Naive thymus-derived CD4-positive, alpha-beta T cell (primary cell): ENCODE data around the gene CHCHD10. TPM values are rescaled to one million over a fixed set of nuclear protein-coding genes. Genes with fewer than 3 reads are reported as not detected.

ENCODE experiments used
- ATAC-seq: fragments of 150-1000 bp; cut with Tn5 transposase; 2 replicates; pipeline ENCODE4 v1.10.0; 2021; ENCODE audit warnings: mild to moderate bottlenecking, moderate library complexity
- CTCF ChIA-PET: fragments of 350-600 bp; sonication (Branson Sonifier 250); formaldehyde crosslinking; loops from one replicate; lab custom pipeline; 2021; ENCODE audit warnings: antibody characterized with exemption; lab: Charles Lee
- POLR2A ChIA-PET: fragments of 350-600 bp; sonication (Branson Sonifier 250); formaldehyde crosslinking; loops from one replicate; lab custom pipeline; 2021; ENCODE audit warnings: antibody characterized with exemption, inconsistent platforms; lab: Charles Lee
- DNase-seq, 9 donors: peaks; one replicate each; pipeline versions ENCODE4 v3.0.0 to v3.0.0-alpha.2; 2020 to 2022; ENCODE audit warnings: mixed read lengths in 1 of 9
- H3K27ac ChIP-seq: one replicate; pipeline ENCODE4 v1.7.0; 2013; ENCODE audit warnings: mild to moderate bottlenecking, low read depth, low read length, moderate library complexity
- H3K27me3 ChIP-seq, 2 donors: one replicate each; pipeline ENCODE4 v1.7.0; 2013; ENCODE audit warnings: low read length in 2 of 2, mild to moderate bottlenecking in 2 of 2, moderate library complexity in 2 of 2; ENCODE audit not compliant: control insufficient read depth in 2 of 2, insufficient read depth in 2 of 2
- H3K36me3 ChIP-seq, 3 experiments: 1 replicate in 2 of 3; 2 replicates in 1 of 3; pipeline ENCODE4 v1.7.0; 2013; ENCODE audit warnings: low read length in 3 of 3, mild to moderate bottlenecking in 3 of 3, moderate library complexity in 1 of 3; ENCODE audit not compliant: insufficient read depth in 3 of 3, control insufficient read depth in 2 of 3
- H3K4me1 ChIP-seq, 2 donors: one replicate each; pipeline ENCODE4 v1.7.0; 2013; ENCODE audit warnings: low read length in 2 of 2, mild to moderate bottlenecking in 2 of 2, moderate library complexity in 1 of 2; ENCODE audit not compliant: control insufficient read depth in 2 of 2, insufficient read depth in 2 of 2
- H3K4me3 ChIP-seq: 2 replicates; pipeline ENCODE4 v1.7.0; 2013; ENCODE audit warnings: mild to moderate bottlenecking, low read length
- H3K9me3 ChIP-seq, 3 experiments: 1 replicate in 2 of 3; 2 replicates in 1 of 3; pipeline ENCODE4 v1.7.0; 2013; ENCODE audit warnings: low read length in 3 of 3; ENCODE audit not compliant: control insufficient read depth in 2 of 3
- H3K27ac Mint-ChIP-seq, 9 donors: one replicate each; pipeline ENCODE4 v1.8.0; 2020 to 2022; ENCODE audit warnings: mixed read lengths in 9 of 9, mild to moderate bottlenecking in 8 of 9, moderate library complexity in 5 of 9, inconsistent platforms in 2 of 9
- H3K27me3 Mint-ChIP-seq, 5 donors: one replicate each; pipeline ENCODE4 v1.8.0; 2021 to 2022; ENCODE audit warnings: mixed read lengths in 5 of 5, mild to moderate bottlenecking in 1 of 5
- H3K36me3 Mint-ChIP-seq, 5 donors: one replicate each; pipeline ENCODE4 v1.8.0; 2020 to 2022; ENCODE audit warnings: mixed read lengths in 5 of 5, mild to moderate bottlenecking in 3 of 5, inconsistent platforms in 1 of 5
- H3K4me1 Mint-ChIP-seq, 7 donors: one replicate each; pipeline ENCODE4 v1.8.0; 2020 to 2022; ENCODE audit warnings: mixed read lengths in 7 of 7, mild to moderate bottlenecking in 3 of 7, inconsistent platforms in 1 of 7
- H3K4me3 Mint-ChIP-seq, 10 donors: one replicate each; pipeline ENCODE4 v1.8.0; 2020 to 2022; ENCODE audit warnings: mild to moderate bottlenecking in 10 of 10, mixed read lengths in 10 of 10, moderate library complexity in 6 of 10, inconsistent platforms in 2 of 10
- H3K9me3 Mint-ChIP-seq, 11 donors: one replicate each; pipeline ENCODE4 v1.8.0; 2020 to 2022; ENCODE audit warnings: mixed read lengths in 11 of 11, mild to moderate bottlenecking in 4 of 11, inconsistent platforms in 1 of 11, moderate library complexity in 1 of 11
- intact Hi-C, 2 donors: fragments of 100-400 bp; cut with micrococcal nuclease; formaldehyde crosslinking; loops; one replicate each; pipeline ENCODE4 v1.15.1; 2023
- polyA plus RNA-seq, 2 donors: library from polyadenylated mRNA; unstranded; fragments of 300-500 nt; fragmentation: Illumina TruSeq; gene quantifications; one replicate each; pipeline ENCODE4 v1.2.3, GENCODE V29; 2021
- total RNA-seq, 6 experiments: library from RNA in 5 of 6; stranded (reverse) in 5 of 6; gene quantifications; 1 replicate in 5 of 6; 2 replicates in 1 of 6; pipeline ENCODE4 v1.2.3 and lab custom pipeline; 2021 to 2026

The CHCHD10 gene
- total and polyA plus RNA-seq, 7 experiments from 2014 or later = 25.6 to 56.1 (median 42.2) TPM

- CTCF ChIA-PET = interaction anchor here (0.7 kb wide), 1 partner anchor 436 kb away, joined by 5 read pairs; no protein-coding TSS in a partner anchor
- H3K27ac Mint-ChIP-seq = peak overlapping the region in 1 of 9 donors; percentile 63
- no peaks in the 10 kb centered on the region for H3K27me3 Mint-ChIP-seq
Observed at GRCh38 chr22:23806837-23807236, 39.1 kb upstream of the CHCHD10 start.

GRCh38 chr22:23804781-23805291 lies 37.1 kb upstream of the CHCHD10 start:
- Histone ChIP-seq H3K27me3 (no peaks in the 10 kb centered on the region), H3K4me1 (no peaks in the 10 kb centered on the region), H3K9me3 (no peaks in the 10 kb centered on the region), H3K27ac (no peak overlapping the region), H3K4me3 (no peak overlapping the region), H3K36me3 (peaks cover 9 to 68% (median 32%) of the 10 kb centered on the region in 3 experiments)
- H3K27me3 Mint-ChIP-seq = no peaks in the 10 kb centered on the region
- no peak for DNase-seq
- H3K27ac Mint-ChIP-seq = peak overlapping the region in 1 of 9 donors; percentile 51
- H3K4me3 Mint-ChIP-seq = no peak overlapping the region
- POLR2A ChIA-PET = interaction anchor here (0.6 kb wide), 1 partner anchor 11 kb away, joined by 4 read pairs; no protein-coding TSS in a partner anchor
- peaks cover 0 to 5% (median 0%) of the 10 kb centered on the region in 7 donors for H3K4me1 Mint-ChIP-seq
- H3K9me3 Mint-ChIP-seq = no peaks in the 10 kb centered on the region
- no peak for ATAC-seq
- H3K36me3 Mint-ChIP-seq = peaks cover 21 to 51% (median 29%) of the 10 kb centered on the region in 5 donors
- intact Hi-C loops = no loop called here
- CTCF ChIA-PET = interaction anchor here (0.6 kb wide), 1 partner anchor 1753 kb away, joined by 3 read pairs; no protein-coding TSS in a partner anchor

More at GRCh38 chr22:23806837-23807236, 39.1 kb upstream of the CHCHD10 start:
- H3K36me3 ChIP-seq = peaks cover 9 to 62% (median 16%) of the 10 kb centered on the region in 3 experiments
- H3K9me3 ChIP-seq = no peaks in the 10 kb centered on the region
- no peak overlapping the region for H3K27ac ChIP-seq
- peaks cover 0 to 2% (median 0%) of the 10 kb centered on the region in 7 donors for H3K4me1 Mint-ChIP-seq
- H3K27me3 ChIP-seq = no peaks in the 10 kb centered on the region
- no peak overlapping the region for H3K4me3 Mint-ChIP-seq
- peaks cover 7 to 45% (median 17%) of the 10 kb centered on the region in 5 donors for H3K36me3 Mint-ChIP-seq
- POLR2A ChIA-PET = no interaction called here
- ATAC-seq (no peak), DNase-seq (no peak)
- H3K4me1 ChIP-seq = no peaks in the 10 kb centered on the region
- H3K9me3 Mint-ChIP-seq = peaks cover 0 to 1% (median 0%) of the 10 kb centered on the region in 11 donors
- no peak overlapping the region for H3K4me3 ChIP-seq
- intact Hi-C loops = no loop called here

GRCh38 chr22:23803001-23803819 lies 35.4 kb upstream of the CHCHD10 start:
- H3K27ac Mint-ChIP-seq = no peak overlapping the region

GRCh38 chr22:23801886-23802377 lies 34.2 kb upstream of the CHCHD10 start:
- ChIA-PET POLR2A (no interaction called here), CTCF (no interaction called here)
- no peak overlapping the region for H3K4me3 Mint-ChIP-seq
- no peak overlapping the region for H3K27ac Mint-ChIP-seq
- intact Hi-C loops = no loop called here
- peaks cover 0 to 5% (median 0%) of the 10 kb centered on the region in 7 donors for H3K4me1 Mint-ChIP-seq
- H3K9me3 Mint-ChIP-seq = no peaks in the 10 kb centered on the region
- Histone ChIP-seq H3K36me3 (peaks cover 9 to 76% (median 32%) of the 10 kb centered on the region in 3 experiments), H3K9me3 (no peaks in the 10 kb centered on the region), H3K27me3 (no peaks in the 10 kb centered on the region), H3K4me3 (no peak overlapping the region), H3K27ac (no peak overlapping the region), H3K4me1 (no peaks in the 10 kb centered on the region)
- no peak for DNase-seq
- ATAC-seq = no peak
- H3K36me3 Mint-ChIP-seq = peaks cover 17 to 57% (median 30%) of the 10 kb centered on the region in 5 donors
- H3K27me3 Mint-ChIP-seq = no peaks in the 10 kb centered on the region

More at GRCh38 chr22:23803001-23803819, 35.4 kb upstream of the CHCHD10 start:
- POLR2A ChIA-PET = no interaction called here
- CTCF ChIA-PET = no interaction called here
- H3K4me3 ChIP-seq = no peak overlapping the region
- H3K27me3 ChIP-seq = no peaks in the 10 kb centered on the region
- Mint-ChIP-seq H3K36me3 (peaks cover 21 to 59% (median 30%) of the 10 kb centered on the region in 5 donors), H3K4me3 (no peak overlapping the region), H3K9me3 (no peaks in the 10 kb centered on the region), H3K27me3 (no peaks in the 10 kb centered on the region), H3K4me1 (peaks cover 0 to 5% (median 0%) of the 10 kb centered on the region in 7 donors)
- no peaks in the 10 kb centered on the region for H3K9me3 ChIP-seq
- DNase-seq (no peak), ATAC-seq (no peak)
- peaks cover 9 to 74% (median 32%) of the 10 kb centered on the region in 3 experiments for H3K36me3 ChIP-seq
- no peak overlapping the region for H3K27ac ChIP-seq
- intact Hi-C loops = no loop called here
- no peaks in the 10 kb centered on the region for H3K4me1 ChIP-seq

GRCh38 chr22:23801238-23801821 lies 33.6 kb upstream of the CHCHD10 start:
- Mint-ChIP-seq H3K4me1 (peaks cover 0 to 5% (median 0%) of the 10 kb centered on the region in 7 donors), H3K9me3 (no peaks in the 10 kb centered on the region), H3K27me3 (no peaks in the 10 kb centered on the region), H3K4me3 (no peak overlapping the region), H3K27ac (peak overlapping the region in 1 of 9 donors; percentile 51), H3K36me3 (peaks cover 17 to 61% (median 34%) of the 10 kb centered on the region in 5 donors)
- intact Hi-C loops = no loop called here
- no peak for DNase-seq
- no peak overlapping the region for H3K27ac ChIP-seq
- no peak overlapping the region for H3K4me3 ChIP-seq
- peaks cover 9 to 75% (median 33%) of the 10 kb centered on the region in 3 experiments for H3K36me3 ChIP-seq
- H3K9me3 ChIP-seq = no peaks in the 10 kb centered on the region
- no peak for ATAC-seq
- CTCF ChIA-PET = no interaction called here
- H3K4me1 ChIP-seq = no peaks in the 10 kb centered on the region
- POLR2A ChIA-PET = no interaction called here
- H3K27me3 ChIP-seq = no peaks in the 10 kb centered on the region

- Mint-ChIP-seq H3K4me1 (peaks cover 0 to 5% (median 0%) of the 10 kb centered on the region in 7 donors), H3K4me3 (no peak overlapping the region), H3K27me3 (no peaks in the 10 kb centered on the region), H3K27ac (peak overlapping the region in 1 of 9 donors; percentile 51), H3K9me3 (no peaks in the 10 kb centered on the region), H3K36me3 (peaks cover 17 to 62% (median 30%) of the 10 kb centered on the region in 5 donors)
- Histone ChIP-seq H3K27me3 (no peaks in the 10 kb centered on the region), H3K27ac (no peak overlapping the region), H3K36me3 (peaks cover 3 to 75% (median 36%) of the 10 kb centered on the region in 3 experiments), H3K9me3 (no peaks in the 10 kb centered on the region), H3K4me1 (no peaks in the 10 kb centered on the region), H3K4me3 (no peak overlapping the region)
- ATAC-seq (peak; percentile 20), DNase-seq (no peak)
- ChIA-PET POLR2A (no interaction called here), CTCF (no interaction called here)
- intact Hi-C loops = no loop called here
Observed at GRCh38 chr22:23800297-23801237, 32.8 kb upstream of the CHCHD10 start.
